GM18502 (cell line): ENCODE measurements around the gene DLGAP1.
"Not testable (repeated sequence)": the region's sequence is repeated elsewhere in the genome, so short reads cannot be mapped to it uniquely, and the experiment has no call there.

Experiments used
- ATAC-seq: cut with Tn5 transposase; IDR thresholded peaks from one replicate; pipeline ENCODE4 v1.9.1; 2021; ENCODE audit warnings: mild to moderate bottlenecking; ENCODE audit not compliant: unreplicated experiment, poor library complexity

The DLGAP1 gene

DNA sequence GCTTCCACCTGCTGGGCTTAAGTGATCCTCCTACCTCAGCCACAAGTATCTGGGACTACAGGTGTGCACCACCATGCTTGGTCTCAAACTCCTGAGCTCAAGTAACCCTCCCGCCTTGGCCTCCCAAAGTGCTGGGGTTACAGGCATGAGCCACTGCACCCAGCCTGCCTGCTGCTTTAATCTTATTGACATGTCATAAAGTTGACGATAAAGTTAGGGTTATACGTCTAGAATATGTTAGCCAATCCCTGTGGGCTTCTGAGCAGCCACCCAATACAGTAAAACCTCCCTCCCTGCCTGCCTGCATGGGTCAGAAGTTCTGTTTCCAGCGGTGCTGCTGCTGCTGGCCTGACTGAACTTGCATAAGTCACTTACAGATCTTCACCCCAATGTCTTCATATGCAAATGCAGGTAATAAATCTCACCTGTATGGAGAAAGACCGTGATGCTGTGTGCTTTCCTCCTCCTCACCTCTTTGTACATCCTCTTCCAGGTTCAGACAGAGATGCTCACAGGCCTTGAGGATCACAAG, 975.1 kb downstream of the DLGAP1 start:
- no peak for ATAC-seq

DNA sequence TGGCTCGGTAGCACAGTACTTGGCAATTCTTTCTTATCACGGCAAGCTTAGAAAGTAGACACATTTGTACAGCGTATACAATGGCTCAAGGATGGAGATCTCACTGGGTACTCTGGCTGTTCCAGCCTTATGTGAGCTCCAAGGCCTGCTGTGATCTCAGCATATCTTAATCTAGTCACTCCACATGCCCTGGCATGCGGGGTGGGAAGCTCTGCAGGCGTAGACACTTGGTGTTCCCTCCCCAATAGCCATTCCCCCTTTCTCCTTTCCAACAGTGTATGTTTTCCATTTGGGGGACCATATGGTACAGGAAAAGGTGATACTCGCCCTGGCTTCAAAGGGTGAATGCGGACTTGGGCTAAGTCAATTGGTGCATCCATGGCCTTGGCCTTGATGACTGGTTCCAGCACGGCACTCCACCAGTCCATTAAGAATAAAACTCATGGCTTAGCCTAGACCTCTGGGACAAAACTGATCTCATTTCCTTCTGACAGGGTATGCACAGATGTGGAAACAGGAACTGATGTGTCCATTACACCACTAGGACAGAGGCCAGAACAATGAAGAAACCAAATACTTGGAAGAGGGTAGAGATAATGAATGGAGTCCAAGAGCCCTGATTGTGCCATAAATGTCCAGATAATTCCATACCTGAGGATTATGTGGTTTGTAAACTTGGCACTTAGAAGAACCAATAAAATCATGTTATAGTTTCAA, 976.7 kb downstream of the DLGAP1 start:
- no peak for ATAC-seq

- ATAC-seq, result peak; percentile 91
Observed at GRCh38 chr18:3472681-3473544, 982.2 kb downstream of the DLGAP1 start.

DNA sequence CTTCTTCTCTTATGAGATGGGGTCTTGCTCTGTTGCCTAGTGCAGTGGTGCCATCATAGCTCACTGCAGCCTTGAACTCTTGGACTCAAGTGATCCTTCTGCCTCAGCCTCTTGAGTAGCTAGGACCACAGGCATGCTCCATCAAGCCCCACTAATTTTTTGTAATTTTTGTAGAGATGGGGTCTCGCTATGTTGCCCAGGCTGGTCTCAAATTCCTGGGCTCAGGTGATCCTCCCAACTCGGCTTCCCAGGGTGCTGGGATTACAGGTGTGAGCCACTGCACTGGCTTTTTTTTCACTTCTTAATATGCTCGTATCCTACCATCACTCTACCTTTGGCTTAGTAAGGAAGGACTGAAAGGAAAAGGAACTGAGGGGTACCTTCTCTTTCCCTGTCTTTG, 983.0 kb downstream of the DLGAP1 start:
- ATAC-seq, result not testable (repeated sequence)

- ATAC-seq, result no peak
Observed at GRCh38 chr18:3471141-3471648, 983.9 kb downstream of the DLGAP1 start.

DNA sequence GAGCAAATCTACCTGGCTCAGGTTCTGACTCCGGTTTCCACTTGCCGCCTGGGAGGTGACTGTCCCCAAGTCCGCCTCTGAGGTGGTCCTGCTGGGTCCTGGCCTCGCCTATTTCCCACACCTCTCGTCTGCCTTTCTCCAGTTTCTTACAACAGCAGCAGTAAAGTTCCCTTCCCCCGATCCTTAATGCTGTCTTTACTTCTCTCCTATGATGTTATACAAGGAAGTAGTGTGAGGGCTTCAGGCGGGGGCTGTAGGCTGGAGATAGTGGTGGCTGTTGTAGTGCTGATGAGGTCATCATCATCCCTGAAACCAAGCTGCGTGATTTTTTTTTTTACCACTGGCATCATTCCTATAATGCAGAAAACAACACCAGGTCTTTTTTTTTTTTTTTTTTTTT, 986.3 kb downstream of the DLGAP1 start:
- ATAC-seq, result no peak

DNA sequence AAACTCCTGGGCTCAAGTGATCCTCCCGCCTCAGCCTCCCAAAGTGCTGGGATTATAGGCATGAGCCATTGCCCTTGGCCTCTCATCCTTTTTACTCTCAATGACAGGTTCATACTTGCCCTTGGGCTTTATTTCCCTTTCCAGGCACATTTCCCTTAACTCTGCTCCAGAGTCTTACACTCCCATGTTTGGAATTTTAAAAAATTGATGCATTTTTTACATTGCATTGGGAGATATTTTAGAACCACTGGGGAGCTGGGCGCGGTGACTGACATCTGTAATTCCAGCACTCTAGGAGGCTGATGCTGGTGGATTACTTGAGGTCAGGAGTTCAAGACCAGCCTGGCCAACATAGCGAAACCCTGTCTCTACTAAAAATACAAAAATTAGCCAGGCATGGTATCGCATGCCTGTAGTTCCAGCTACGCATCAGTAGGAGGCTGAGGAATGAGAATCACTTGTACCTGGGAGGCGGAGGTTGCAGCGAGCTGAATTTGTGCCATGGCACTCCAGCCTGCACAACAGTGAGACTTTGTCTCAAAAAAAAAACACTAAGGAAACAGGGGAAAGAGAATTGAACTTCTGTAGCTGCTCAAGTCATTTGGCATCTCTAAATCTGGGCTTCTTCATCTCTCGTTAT, 986.9 kb downstream of the DLGAP1 start:
- no peak for ATAC-seq

DNA sequence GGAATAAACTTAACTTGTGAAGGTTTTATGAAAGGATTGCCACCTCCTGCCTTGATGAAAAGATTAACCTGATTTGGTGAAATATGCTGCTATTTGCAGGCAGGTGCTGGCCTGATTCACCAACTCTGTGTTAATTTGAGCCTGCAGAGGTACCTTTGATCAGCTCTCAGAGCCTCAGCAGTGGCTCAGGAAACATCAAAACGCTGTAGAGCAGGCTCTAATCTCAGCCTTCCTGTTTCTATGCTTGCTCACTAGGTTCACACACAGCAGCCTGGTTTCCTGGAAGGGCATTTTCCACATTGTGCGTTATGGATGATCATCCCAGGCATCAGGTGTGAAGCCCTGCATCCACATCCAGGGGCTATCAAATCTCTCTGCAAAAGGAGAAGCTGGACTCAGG, 988.2 kb downstream of the DLGAP1 start:
- no peak for ATAC-seq

DNA sequence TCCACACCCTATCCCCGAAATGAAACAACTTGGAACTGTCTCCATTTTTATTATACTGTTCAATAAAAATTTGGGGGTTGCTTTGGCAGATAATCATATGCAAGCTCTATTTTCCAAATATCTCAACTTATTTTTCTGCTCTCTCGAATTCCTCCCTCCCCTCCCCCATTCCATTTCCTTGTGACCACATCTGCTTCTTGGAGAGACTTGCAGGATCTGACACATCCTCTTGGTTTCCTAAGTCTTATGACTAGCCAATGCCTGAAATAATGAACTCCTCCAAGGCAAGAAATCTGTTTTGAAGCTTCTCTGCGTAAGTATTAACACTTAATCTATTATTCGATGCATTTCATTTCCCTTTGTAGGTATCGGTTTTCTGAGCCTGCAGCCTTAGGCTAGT, 989.1 kb downstream of the DLGAP1 start:
- ATAC-seq, result no peak

DNA sequence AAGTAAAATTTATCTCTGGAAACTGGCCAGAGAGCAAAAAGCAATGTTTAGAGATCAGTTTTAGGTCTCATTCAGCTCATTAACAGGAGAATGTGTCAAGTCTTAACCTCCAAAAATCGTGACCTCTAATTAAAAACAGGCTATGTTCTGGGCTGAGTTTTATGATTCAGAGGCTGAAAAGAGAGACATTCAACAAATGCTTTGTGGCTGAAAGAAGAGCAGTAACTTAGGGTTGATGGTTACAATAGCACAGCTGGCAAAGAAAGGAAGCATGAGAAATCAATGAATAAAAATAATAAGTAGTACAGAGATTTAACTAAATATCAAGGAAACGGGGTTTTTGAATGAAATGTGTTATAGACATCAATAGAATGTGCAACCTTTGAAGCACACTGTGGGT, 992.1 kb downstream of the DLGAP1 start:
- ATAC-seq, result no peak

DNA sequence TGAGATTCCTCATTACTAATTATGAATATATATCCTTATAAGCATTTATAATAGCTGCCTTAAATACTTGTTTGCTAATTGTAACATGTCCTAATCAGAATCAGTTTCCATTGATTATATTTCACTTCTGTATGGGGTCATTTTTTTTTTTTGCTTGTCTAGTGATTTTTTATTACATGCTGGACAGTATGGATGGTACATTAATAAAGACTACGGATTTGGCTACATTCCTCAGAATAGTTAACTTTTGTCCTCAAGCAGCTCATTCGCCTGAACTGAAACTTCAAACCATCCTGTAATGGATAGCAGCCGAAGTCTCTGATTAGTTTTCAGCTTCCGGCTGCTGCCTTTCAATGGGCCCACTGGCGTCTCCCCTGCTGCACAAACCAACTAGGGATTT, 993.4 kb downstream of the DLGAP1 start:
- ATAC-seq, result no peak

DNA sequence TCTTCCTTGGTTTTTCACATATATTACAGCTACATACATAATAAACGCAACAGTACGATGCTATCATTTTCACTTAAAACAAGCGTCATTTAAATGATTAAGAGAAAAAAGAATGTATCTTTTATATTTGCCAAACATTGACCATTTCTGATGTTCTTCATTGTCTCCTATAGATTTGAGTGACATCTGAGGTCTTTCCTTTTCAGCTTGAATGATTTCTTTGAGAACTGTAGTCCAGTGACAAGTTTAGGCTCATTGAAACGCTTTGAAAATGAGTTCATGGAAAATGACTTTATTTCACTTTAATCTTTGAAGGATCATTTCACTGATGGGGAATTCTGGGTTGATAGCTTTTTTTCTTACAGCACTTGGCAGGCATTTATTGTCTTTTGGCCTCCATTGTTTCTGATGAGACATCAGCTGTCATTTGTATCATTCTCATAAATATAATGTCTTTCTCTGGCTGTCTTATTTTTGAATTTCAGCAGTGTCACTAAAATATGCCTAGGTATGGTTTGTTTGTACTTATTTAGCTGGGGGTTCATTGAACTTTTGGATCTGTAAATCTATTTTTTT, 994.2 kb downstream of the DLGAP1 start:
- ATAC-seq, result no peak

- ATAC-seq, result peak; percentile 58
Observed at GRCh38 chr18:3458952-3459853, 995.9 kb downstream of the DLGAP1 start.

GRCh38 chr18:3458378-3458777, 996.7 kb downstream of the DLGAP1 start:
- no peak for ATAC-seq

DNA sequence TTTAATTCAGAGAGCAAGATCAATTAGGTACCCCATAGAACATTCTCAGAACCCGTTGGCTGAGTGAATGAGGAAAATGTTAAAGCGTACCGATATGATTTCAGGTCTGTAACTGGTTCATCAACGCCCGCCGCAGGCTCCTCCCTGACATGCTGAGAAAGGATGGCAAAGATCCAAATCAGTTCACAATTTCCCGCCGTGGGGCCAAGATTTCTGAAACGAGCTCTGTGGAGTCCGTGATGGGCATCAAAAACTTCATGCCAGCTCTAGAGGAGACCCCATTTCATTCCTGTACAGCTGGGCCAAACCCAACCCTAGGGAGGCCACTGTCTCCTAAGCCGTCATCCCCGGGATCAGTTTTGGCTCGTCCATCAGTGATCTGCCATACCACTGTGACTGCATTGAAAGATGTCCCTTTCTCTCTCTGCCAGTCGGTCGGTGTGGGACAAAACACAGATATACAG, 997.8 kb downstream of the DLGAP1 start:
- ATAC-seq, result no peak

GRCh38 chr18:3456686-3457069, 998.4 kb downstream of the DLGAP1 start:
- no peak for ATAC-seq

DNA sequence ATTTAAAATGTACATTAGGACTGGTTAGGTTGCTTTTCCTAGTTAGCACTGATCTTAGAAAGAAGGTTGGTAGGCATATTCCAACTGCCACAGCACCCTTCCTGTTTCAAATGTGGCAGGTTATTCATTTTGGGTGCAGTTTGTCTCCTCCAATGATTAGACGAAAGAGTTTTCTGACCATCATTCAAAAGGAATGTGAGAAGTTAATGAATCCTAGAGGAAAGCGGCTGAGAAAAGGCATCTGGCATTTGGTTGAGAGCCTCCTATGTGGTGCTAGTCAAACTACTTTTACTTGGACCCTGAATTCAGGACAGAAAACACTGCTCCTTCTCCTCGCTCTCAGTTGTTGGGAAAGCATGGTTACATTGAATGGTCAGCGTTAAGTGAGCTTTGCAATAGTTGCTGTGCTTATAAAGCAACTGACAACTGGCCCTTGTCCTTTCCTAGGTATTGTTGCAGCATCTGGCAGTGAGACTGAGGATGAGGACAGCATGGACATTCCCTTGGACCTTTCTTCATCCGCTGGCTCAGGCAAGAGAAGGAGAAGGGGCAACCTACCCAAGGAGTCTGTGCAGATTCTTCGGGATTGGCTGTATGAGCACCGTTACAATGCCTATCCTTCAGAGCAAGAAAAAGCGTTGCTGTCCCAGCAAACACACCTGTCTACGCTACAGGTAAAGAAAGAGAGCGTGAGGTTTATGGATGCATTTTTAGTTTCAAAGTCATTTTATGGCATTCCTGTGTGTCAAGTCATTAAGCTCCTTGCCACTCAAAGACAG, 999.0 kb downstream of the DLGAP1 start:
- ATAC-seq, result no peak

- no peak for ATAC-seq
Observed at GRCh38 chr18:3455090-3455635, 999.9 kb downstream of the DLGAP1 start.
